BJ (cell line): ENCODE measurements around the gene NECAB3. TPM values are rescaled to one million over a fixed set of nuclear protein-coding genes. Genes with fewer than 3 reads are reported as not detected.
"Not testable (repeated sequence)": the region's sequence is repeated elsewhere in the genome, so short reads cannot be mapped to it uniquely, and the experiment has no call there.

Source experiments
- CTCF ChIA-PET: fragments of 350-600 bp; formaldehyde crosslinking; extraction: SDS; loops from one replicate; lab custom pipeline; 2021; ENCODE audit warnings: antibody characterized with exemption, inconsistent platforms; lab: Yijun Ruan, JAX
- POLR2A ChIA-PET: fragments of 300-600 bp; sonication (Branson Sonifier 250); formaldehyde crosslinking; extraction: SDS; loops from one replicate; lab custom pipeline; 2021; ENCODE audit warnings: antibody characterized with exemption; lab: Charles Lee
- DNase-seq: peaks from one replicate; pipeline ENCODE4 v3.0.0-alpha.2; 2011; ENCODE audit warnings: low read depth
- H3K27me3 ChIP-seq: 2 replicates; pipeline ENCODE4 v1.6.0; 2011; ENCODE audit warnings: low read length; ENCODE audit not compliant: control insufficient read depth, insufficient read depth
- H3K36me3 ChIP-seq: 2 replicates; pipeline ENCODE4 v1.5.1; 2011; ENCODE audit warnings: low read length; ENCODE audit not compliant: control insufficient read depth, insufficient read depth
- H3K4me3 ChIP-seq: 2 replicates; pipeline ENCODE4 v1.5.1; 2011; ENCODE audit warnings: low read depth, mild to moderate bottlenecking, control low read depth, low read length
- polyA plus RNA-seq: library from polyadenylated mRNA; depleted of rRNA; stranded (reverse); fragments of >200 nt; gene quantifications from 2 replicates; pipeline ENCODE4 v1.2.3, GENCODE V29; 2011
- TF ChIP-seq, protein P1 (sequence below): IDR thresholded peaks from 2 replicates; pipeline ENCODE4 v1.5.1; 2011; ENCODE audit warnings: low read depth, mild to moderate bottlenecking, control low read depth, inconsistent platforms, low read length, moderate library complexity; ENCODE audit not compliant: insufficient read depth

NECAB3 gene
- polyA plus RNA-seq, 1 experiment: 20.2 TPM

DNA sequence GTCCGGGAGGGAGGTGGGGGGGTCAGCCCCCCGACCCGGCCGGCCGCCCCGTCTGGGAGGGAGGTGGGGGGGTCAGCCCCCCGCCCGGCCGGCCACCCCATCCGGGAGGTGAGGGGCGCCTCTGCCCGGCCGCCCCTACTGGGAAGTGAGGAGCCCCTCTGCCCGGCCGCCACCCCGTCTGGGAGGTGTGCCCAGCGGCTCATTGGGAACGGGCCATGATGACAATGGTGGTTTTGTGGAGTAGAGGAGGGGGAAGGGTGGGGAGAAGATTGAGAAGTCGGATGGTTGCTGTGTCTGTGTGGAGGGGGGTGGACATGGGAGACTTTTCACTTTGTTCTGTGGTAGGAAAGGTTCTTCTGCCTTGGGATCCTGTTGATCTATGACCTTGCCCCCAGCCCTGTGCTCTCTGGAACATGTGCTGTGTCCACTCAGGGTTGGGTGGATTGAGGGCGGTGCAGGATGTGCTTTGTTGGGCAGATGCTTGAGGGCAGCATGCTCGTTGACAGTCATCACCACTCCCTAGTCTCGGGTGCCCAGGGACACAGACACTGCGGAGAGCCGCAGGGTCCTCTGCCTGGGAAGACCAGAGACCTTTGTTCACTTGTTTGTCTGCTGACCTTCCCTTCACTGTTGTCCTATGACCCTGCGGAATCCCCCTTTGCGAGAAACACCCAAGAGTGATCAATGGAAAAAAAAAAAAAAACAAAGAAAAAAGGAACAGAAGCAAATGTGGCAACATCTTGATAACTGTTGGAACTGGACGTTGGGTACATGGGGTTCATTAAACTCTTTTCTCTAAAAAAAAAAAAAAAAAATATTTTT lies 27.6 kb upstream of the NECAB3 start:
- ChIA-PET POLR2A (no interaction called here), CTCF (no interaction called here)

DNA sequence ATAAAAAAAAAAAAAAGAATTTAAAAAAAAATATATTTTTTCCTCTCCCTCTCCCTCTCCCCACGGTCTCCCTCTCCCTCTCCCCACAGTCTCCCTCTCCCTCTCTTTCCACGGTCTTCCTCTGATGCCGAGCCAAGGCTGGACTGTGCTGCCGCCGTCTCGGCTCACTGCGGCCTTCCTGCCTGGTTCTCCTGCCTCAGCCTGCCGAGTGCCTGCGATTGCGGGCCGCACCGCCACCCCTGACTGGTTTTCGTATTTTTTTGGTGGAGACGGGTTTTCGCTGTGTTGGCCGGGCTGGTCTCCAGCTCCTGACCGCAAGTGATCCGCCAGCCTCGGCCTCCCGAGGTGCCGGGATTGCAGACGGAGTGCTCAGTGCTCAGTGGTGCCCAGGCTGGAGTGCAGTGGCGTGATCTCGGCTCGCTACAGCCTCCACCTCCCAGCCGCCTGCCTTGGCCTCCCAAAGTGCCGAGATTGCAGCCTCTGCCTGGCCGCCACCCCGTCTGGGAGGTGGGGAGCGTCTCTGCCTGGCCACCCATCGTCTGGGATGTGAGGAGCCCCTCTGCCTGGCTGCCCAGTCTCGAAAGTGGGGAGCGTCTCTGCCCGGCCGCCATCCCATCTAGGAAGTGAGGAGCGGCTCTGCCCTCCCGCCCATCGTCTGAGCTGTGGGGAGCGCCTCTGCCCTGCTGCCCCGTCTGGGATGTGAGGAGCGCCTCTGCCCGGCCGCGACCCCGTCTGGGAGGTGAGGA lies 26.6 kb upstream of the NECAB3 start:
- H3K27me3 ChIP-seq, H3K36me3 ChIP-seq, CTCF ChIA-PET, DNase-seq, POLR2A ChIA-PET, H3K4me3 ChIP-seq: not testable (repeated sequence)

More for the DNA sequence above, 27.6 kb upstream of the NECAB3 start:
- H3K27me3 ChIP-seq: no peaks in the 10 kb centered on the region
- DNase-seq: no peak
- TF ChIP-seq, protein P1, sequence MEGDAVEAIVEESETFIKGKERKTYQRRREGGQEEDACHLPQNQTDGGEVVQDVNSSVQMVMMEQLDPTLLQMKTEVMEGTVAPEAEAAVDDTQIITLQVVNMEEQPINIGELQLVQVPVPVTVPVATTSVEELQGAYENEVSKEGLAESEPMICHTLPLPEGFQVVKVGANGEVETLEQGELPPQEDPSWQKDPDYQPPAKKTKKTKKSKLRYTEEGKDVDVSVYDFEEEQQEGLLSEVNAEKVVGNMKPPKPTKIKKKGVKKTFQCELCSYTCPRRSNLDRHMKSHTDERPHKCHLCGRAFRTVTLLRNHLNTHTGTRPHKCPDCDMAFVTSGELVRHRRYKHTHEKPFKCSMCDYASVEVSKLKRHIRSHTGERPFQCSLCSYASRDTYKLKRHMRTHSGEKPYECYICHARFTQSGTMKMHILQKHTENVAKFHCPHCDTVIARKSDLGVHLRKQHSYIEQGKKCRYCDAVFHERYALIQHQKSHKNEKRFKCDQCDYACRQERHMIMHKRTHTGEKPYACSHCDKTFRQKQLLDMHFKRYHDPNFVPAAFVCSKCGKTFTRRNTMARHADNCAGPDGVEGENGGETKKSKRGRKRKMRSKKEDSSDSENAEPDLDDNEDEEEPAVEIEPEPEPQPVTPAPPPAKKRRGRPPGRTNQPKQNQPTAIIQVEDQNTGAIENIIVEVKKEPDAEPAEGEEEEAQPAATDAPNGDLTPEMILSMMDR: no peak
- H3K36me3 ChIP-seq: peaks cover 1% of the 10 kb centered on the region; the same call in 1 of the 2 replicates
- H3K4me3 ChIP-seq: no peak overlapping the region

GRCh38 chr20:33698966-33699365 lies 24.7 kb upstream of the NECAB3 start:
- H3K4me3 ChIP-seq, DNase-seq, POLR2A ChIA-PET, H3K27me3 ChIP-seq, H3K36me3 ChIP-seq, CTCF ChIA-PET: not testable (repeated sequence)

DNA sequence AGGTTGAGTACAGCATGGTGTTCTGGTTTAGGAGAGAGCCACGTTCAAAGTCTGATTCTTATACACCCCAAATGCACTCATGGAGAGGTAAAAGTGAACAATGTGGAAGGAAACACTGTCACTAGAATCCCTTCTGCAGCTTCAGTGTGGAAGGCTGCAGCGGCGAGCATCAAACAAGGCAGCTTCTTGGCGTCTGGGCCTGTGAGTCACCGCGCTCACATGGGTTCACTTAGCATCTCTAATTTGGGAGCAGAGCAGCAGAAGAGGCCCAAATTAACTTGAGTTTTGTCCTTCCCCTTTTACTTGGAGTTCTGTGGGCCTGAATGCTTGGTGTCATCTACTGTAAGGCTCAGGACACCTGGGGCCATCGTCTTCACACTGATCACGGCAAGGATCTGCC lies 22.9 kb upstream of the NECAB3 start:
- DNase-seq: no peak
- no peaks in the 10 kb centered on the region for H3K27me3 ChIP-seq
- ChIA-PET CTCF (interaction anchor here (1.0 to 1.5 kb wide), 3 partner anchors 29 to 44 kb away, joined by 3 to 4 read pairs (median 3); partner anchors contain the start of gene ACTL10), POLR2A (no interaction called here)
- no peak overlapping the region for H3K4me3 ChIP-seq
- H3K36me3 ChIP-seq: no peaks in the 10 kb centered on the region
- TF ChIP-seq, protein P1: no peak

DNA sequence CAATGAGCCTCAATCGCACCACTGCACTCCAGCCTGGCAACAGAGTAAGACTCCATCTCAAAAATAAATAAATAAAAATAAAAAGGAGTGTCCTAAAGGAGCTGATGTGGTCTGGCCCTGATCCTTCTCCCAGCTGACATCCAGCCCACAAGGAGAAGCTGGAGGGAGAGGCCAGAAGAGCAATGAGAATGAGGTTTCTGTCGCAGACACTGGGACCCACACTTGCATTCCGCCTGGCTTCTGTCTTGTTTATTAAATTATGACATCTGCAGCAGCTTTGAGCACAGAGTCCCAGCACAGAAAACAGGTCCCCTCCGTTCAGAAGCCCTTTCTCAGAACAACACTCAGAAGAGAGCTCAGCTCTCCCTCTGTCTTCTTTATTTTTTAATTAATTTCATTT lies 22.2 kb upstream of the NECAB3 start:
- POLR2A ChIA-PET: no interaction called here
- TF ChIP-seq, protein P1: no peak

DNA sequence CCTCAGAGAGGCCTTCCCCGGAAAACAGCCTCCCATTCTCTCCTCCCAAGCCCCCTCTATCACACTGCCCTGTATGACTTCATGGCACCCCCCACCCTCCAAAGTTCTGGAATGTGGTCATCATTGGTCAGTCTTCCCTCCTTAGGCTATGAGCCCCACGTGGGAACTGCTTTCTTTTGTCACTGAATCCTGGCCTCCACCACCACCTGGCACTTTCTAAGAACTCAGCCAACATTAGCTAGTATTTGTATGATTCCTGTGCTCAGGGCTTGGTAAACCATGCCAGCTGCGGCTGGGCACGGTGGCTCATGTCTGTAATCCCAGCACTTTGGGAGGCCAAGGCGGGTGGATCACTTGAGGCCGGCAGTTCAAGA lies 20.4 kb upstream of the NECAB3 start:
- CTCF ChIA-PET: interaction anchor here (1.3 kb wide), 1 partner anchor 28 kb away, joined by 3 read pairs; the partner anchor contains the start of gene ACTL10
- POLR2A ChIA-PET: no interaction called here
- TF ChIP-seq, protein P1: no peak
- H3K4me3 ChIP-seq: no peak overlapping the region
- no peak for DNase-seq
- H3K27me3 ChIP-seq: no peaks in the 10 kb centered on the region
- no peaks in the 10 kb centered on the region for H3K36me3 ChIP-seq

More for the DNA sequence above, 22.2 kb upstream of the NECAB3 start:
- no peak for DNase-seq
- no peaks in the 10 kb centered on the region for H3K36me3 ChIP-seq
- no peak overlapping the region for H3K4me3 ChIP-seq
- no peaks in the 10 kb centered on the region for H3K27me3 ChIP-seq
- CTCF ChIA-PET: interaction anchor here (1.0 to 1.5 kb wide), 4 partner anchors 9 to 43 kb away, joined by 3 to 4 read pairs (median 3); partner anchors contain the start of gene ACTL10
